Colonic mucosa (tissue), 4 donors: ENCODE data around the gene GHRL. TPM values are rescaled to one million over a fixed set of nuclear protein-coding genes. Genes with fewer than 3 reads are reported as not detected.

Experiments
- DNase-seq: peaks from one replicate; pipeline ENCODE4 v3.0.0-alpha.2; 2020
- H3K27ac ChIP-seq: fragments of 200-600 bp; one replicate; pipeline ENCODE4 v1.8.0; 2021
- H3K27me3 ChIP-seq: fragments of 200-600 bp; one replicate; pipeline ENCODE4 v1.8.0; 2021
- H3K36me3 ChIP-seq: fragments of 200-600 bp; one replicate; pipeline ENCODE4 v1.8.0; 2021
- H3K4me1 ChIP-seq: fragments of 200-600 bp; one replicate; pipeline ENCODE4 v1.8.0; 2021; ENCODE audit warnings: mild to moderate bottlenecking
- H3K4me3 ChIP-seq: fragments of 200-600 bp; one replicate; pipeline ENCODE4 v1.8.0; 2021
- H3K9ac ChIP-seq, 2 donors: one replicate each; pipeline ENCODE4 v1.7.0; 2013; ENCODE audit warnings: control low read depth in 2 of 2, low read depth in 2 of 2, low read length in 2 of 2
- H3K9me3 ChIP-seq: fragments of 200-600 bp; one replicate; pipeline ENCODE4 v1.8.0; 2021
- CTCF ChIP-seq: fragments of 200-600 bp; IDR thresholded peaks from one replicate; pipeline ENCODE4 v1.8.0; 2022; ENCODE audit warnings: antibody characterized with exemption, mild to moderate bottlenecking
- intact Hi-C: fragments of 100-400 bp; cut with DNase I; formaldehyde crosslinking; loops from one replicate; pipeline ENCODE4 v1.14.1; 2022
- microRNA-seq: library from miRNA; unstranded; fragments of <30 nt; microRNA quantifications from one replicate; pipeline ENCODE4, GENCODE V29; 2019
- total RNA-seq, 2 donors: library from RNA; stranded (reverse); fragmentation: NEBNext Ultra II Directional in 1 of 2; extraction: Animal tissue kit (Norgen Biotek cat#: 25700) in 1 of 2; gene quantifications; one replicate each; pipeline ENCODE4 v1.2.1, GENCODE V29; 2021
- donor health status: healthy.
- donor health status: DM: no; HTN: no; CAD: no.
- donor health status: DM: no; HTN: no; CAD: no.

Gene GHRL
- total RNA-seq, 2 donors from 2014 or later, result 0.67 to 1.1 TPM

- Histone ChIP-seq H3K9ac (no peak overlapping the region), H3K4me3 (no peak overlapping the region), H3K36me3 (no peaks in the 10 kb centered on the region), H3K27me3 (no peaks in the 10 kb centered on the region), H3K9me3 (no peaks in the 10 kb centered on the region), H3K27ac (peak overlapping the region; percentile 12), H3K4me1 (no peaks in the 10 kb centered on the region)
- intact Hi-C loops, result no loop called here
- no peak for TF ChIP-seq CTCF
- peak; percentile 36 for DNase-seq
Measured at GRCh38 chr3:10242182-10243065, 50.3 kb downstream of the GHRL start.

- Histone ChIP-seq H3K4me1 (no peaks in the 10 kb centered on the region), H3K9me3 (no peaks in the 10 kb centered on the region), H3K9ac (no peak overlapping the region), H3K27me3 (no peaks in the 10 kb centered on the region), H3K27ac (no peak overlapping the region), H3K36me3 (no peaks in the 10 kb centered on the region), H3K4me3 (no peak overlapping the region)
- no peak for TF ChIP-seq CTCF
- DNase-seq, result no peak
- intact Hi-C loops, result no loop called here
Measured at GRCh38 chr3:10240799-10241198, 51.9 kb downstream of the GHRL start.

GRCh38 chr3:10238345-10239183 lies 54.2 kb downstream of the GHRL start:
- H3K4me1 ChIP-seq, result no peaks in the 10 kb centered on the region
- H3K27ac ChIP-seq, result no peak overlapping the region
- H3K4me3 ChIP-seq, result no peak overlapping the region
- H3K9ac ChIP-seq, result no peak overlapping the region
- DNase-seq, result no peak
- intact Hi-C loops, result no loop called here
- H3K36me3 ChIP-seq, result no peaks in the 10 kb centered on the region
- H3K27me3 ChIP-seq, result no peaks in the 10 kb centered on the region
- no peak for TF ChIP-seq CTCF
- no peaks in the 10 kb centered on the region for H3K9me3 ChIP-seq

Small RNA genes lying within 50 kb of the gene (microRNA-seq; reads per million reads assigned to microRNA genes)
- not detected for gene MIR378B

Other genes starting within 250 kb of the GHRL start
- not detected for gene FANCD2OS, start 184.7 kb downstream of the GHRL start, total RNA-seq
- gene BRK1, start 177.3 kb downstream of the GHRL start, total RNA-seq, result 100 to 1,000 TPM; 104 to 105 TPM
- gene VHL, start 151.2 kb downstream of the GHRL start, total RNA-seq, result 10 to 100 TPM; 35.4 to 40.6 TPM
- gene IRAK2, start 128.0 kb downstream of the GHRL start, total RNA-seq, result 1 to 10 TPM; 1.0 to 2.6 TPM
- gene TATDN2, start 44.5 kb downstream of the GHRL start, total RNA-seq, result 10 to 100 TPM; 28.9 to 35.3 TPM
- gene SEC13, start 28.2 kb upstream of the GHRL start, total RNA-seq, result 100 to 1,000 TPM; 119 to 168 TPM
- under 1 TPM; 0.07 to 0.11 TPM for gene ATP2B2, start 212.6 kb upstream of the GHRL start, total RNA-seq